ENCODE data around the gene LAMB4.
A peak's percentile ranks its signal among the peaks of the same experiment; 100 is the strongest.

The LAMB4 gene

DNA sequence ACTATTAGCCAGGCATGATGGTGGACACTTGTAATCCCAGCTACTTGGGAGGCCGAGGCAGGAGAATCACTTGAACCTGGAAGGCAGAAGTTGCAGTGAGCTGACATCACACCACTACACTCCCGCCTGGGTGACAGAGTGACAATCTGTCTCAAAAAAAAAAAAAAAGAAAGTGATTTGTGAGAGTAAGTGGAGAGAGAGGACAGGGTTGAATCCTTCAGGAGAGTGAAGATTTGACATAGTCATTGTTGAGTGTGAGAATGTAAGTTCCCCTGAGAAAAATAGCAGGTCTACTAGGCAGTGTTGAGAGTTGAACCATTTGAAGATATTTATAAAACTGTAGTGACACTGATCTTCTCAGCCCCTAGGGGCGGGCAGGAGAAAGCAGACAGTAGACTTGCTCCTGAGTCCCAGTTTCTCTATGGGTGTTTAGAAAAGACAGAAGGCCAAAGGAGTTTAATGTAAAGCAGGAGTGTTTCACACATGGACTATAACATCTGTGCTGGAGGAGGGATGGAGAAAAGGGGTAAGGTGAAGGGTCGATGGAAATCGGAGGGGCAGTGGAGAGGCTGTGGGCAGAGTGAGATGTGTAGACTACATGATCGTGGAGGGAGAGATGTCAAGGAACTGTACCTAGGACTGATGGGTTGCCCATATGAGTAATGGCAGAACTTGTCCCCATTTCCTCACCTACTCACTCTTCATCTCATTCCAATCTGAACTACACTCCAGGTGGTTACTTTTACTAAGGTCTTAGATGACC lies 13.7 kb upstream of the LAMB4 start:
- no peak for DNase-seq (ENCODE audit: low read depth, low spot score)

DNA sequence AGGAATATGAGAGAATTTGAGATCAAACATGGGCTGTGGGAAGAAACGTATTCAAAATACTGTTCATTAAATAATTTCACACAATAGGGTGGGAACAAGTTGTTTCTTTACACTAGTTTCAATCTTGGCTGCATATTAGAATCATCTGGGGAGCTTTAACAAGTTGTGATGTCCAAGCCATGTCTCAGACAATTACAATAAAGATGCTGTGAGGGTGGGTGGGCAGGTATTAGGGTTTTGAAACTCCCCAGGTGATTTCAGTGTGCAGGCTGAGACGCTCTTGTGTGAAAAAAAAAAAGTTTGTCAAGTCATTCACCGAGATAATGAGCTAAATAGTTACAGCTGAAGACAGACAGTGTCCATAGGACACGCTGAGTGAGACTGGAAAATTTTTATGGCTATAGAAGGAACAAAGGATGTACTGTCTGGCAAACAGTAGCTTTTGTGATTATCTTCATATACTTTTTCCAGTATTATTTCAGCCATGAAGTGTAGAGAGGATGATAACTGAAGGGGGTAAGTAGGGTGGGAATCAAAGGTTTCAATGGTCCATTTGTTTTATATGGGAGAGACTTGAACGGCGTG lies 12.6 kb upstream of the LAMB4 start:
- no peak for DNase-seq (ENCODE audit: low read depth, low spot score)

DNA sequence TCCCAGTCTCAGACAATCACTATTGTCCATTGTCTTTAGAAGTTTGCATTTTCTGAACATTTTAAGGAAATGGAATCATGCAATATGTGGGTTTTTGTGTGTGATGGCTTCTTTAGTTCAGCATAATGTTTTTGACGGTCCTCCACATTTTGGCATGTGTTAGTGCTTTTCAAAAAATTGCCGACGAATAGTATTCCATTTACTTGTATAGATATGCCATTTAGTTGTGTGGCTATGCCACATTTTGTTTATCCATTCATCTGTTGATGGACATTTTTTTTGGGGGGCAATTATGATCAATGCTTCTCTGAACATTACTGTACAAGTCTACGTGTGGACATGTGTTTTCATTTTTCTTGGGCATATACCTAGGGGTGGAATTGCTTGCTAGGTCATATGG lies 12.0 kb upstream of the LAMB4 start:
- no peak for DNase-seq (ENCODE audit: low read depth, low spot score)

DNA sequence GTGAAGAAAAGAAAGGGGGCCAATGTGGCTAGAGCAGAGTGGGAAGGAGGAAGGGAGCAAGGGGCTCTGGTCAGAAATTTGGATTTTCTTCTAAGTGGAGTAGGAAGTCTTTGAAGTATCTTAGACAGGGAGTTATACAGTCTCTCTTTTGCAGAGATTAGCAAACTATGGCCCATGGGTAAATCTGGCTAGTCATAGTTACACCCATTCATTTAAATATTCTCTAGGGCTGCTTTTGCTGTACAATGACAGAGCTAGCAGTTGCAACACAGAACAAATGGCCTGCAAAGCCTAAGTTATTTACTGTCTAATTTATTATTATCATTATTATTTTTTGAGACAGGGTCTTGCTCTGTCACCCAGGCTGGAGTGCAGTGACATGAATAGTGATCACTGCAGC lies 10.5 kb upstream of the LAMB4 start:
- no peak for DNase-seq (ENCODE audit: low read depth, low spot score)

DNA sequence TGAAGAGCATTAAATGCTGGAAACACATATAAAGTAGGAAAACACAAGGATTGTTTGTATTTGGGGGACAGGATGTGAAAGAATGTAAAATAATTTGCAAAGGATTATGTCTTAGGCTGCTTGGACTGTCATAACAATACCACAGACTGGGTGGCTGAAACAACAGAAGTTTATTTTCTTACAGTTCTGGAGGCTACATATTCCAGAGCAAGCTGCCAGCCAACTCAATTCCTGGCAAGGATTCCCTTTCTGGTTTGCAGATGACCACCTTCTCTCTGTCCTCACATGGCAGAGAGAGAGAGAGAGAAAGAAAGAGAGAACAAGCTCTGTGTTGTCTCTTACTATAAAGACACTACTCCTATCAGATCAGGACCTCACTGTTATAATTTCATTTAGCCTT lies 8.8 kb upstream of the LAMB4 start:
- peak; percentile 20 for DNase-seq (ENCODE audit: low read depth, low spot score)

DNA sequence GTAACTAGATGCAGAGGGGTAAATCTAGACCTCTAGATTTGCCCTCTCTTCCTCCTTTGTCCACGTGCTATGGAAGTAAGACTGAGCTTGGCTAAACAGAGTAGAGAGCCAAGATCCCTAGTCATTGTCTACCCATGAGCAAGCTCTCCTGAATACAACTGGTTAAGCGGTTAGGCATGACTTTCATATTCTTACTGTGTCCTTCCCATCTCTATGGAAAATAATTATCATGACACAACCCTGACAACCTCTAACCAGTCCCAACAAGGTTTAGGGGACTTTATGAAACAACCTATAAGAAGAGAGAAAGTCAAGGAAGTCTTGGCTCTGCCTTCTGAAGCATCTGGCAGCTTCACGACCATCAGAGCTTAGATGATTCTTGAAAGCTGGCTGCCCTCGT lies 7.8 kb upstream of the LAMB4 start:
- no peak for DNase-seq (ENCODE audit: low read depth, low spot score)

DNA sequence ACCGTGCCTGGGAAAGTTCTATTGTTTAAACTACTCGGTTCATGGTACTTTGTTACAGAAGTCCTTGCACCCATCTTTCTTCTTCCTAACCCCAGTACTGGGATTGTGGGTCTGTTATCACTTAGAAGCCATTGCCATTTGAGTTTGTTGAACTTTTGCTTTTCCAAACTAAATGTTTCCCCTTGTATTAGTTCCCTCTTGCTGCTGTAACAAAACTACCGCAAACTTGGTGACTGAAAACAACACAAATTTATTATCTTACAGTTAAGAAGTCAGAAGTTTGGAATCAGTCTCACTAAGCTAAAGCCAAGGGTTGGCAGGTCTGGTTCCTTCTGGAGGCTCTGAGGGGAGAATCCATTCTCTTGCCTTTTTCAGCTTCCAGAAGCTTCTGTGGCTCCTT lies 6.9 kb upstream of the LAMB4 start:
- no peak for DNase-seq (ENCODE audit: low read depth, low spot score)

DNA sequence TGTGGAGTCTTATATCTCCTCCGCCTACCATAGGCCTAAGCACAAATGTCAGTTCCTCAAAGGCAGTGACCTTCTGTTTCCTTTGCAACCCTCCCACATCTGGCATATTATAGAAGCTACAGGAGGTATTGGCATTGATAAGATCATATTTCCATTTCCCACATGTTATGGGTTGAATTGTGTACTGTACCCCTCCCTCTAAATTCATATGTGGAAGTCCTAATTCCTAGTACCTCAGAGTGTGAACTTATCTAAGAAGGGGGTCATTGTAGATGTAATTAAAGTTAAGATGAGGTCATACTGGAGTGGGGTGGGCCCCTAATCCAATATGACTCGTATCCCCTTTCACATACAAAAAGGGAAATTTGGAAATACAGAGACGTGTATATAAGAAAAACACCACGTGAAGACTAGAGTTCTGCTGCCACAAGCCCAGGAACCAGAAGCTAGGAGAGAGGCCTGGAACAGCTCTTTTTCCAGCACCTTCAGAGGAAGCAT lies 6.1 kb upstream of the LAMB4 start:
- DNase-seq (ENCODE audit: low read depth, low spot score), result no peak

DNA sequence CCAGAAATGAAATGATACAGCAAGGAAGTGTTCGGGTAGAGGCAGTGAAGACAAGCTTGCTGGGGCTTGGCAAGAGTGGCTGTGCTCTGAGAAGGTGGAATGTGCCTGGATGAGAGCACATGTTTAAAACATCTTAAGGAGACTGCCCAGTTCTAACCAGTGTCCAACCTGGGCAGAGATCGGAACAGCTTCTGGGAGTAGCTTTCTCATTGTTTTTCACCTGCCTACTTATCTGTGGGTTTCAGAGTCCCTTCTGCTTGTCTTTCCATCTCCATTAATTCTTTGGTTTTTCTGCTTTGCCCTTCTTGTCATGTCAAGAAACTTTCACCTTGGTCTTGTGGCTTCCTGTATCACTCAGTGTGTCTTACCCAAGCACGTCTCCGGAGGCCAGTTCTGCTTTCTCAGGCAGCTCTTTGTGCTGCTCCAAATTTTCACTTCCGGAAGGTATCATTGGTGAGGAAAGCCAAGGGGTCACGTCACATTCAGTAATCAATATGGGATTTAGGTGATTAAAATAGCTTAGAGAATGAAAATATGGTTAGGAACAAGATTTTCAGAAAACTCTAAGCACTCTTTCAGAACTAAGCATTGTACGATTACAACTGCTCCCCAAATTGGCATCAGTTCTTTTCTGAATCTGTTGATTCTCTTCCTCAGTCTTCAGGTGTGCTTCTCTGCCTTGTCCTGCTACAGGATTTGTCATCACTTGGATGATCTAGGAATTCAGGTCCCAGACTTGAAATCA lies 5.5 kb upstream of the LAMB4 start:
- no peak for DNase-seq (ENCODE audit: low read depth, low spot score)

DNA sequence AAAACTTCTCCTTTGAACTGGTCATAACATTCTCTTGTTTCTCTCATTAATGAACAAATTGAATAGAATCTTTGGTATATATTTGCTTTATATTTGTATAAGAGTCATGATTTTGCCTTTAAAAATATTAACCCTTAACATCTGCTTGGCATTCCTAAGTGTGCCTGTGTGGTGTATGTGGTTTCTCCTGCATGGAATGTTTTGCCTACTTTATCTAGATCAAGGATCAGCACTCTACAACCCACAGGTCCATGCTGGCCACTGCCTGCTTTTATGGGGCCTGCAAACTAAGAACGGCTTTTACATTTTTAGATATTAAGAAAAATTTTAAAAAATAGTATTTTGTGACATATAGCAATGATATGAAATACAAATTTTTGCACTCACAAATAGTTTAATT lies 4.3 kb upstream of the LAMB4 start:
- no peak for DNase-seq (ENCODE audit: low read depth, low spot score)

DNA sequence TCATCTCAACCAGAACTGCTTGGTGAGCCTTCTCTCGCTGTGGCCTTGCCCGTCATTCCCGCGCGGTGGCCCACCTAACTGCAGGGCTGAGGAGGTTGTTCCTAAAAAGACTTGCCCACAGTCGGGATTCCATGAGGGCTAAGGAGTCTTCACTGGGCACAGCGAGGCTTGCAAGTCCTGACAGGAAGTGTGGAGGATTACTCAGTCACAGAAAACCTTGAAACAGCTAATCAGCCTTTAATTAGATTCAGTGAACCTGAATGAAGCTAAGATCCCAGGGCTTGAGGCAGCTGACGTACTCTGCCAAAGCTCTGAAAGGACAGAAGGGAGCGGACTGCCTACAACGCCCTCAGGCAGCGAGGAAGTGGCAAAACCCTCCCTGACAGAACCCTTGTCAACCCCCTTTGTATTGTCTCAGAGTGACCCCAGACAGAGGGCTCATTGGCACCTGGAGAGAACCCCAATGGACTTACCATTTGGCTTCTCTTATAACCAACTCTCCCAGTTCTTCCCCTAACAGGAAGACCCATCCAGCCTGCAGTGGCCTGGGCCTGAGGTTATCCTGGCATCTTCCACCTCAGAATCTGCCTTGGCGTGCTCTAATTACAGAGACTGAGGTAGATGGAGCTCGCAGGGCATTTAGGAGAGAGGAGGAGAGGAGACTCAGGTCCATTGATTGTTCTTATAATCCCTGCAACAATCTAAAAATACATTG lies 2.5 kb upstream of the LAMB4 start:
- DNase-seq (ENCODE audit: low read depth, low spot score), result no peak

DNA sequence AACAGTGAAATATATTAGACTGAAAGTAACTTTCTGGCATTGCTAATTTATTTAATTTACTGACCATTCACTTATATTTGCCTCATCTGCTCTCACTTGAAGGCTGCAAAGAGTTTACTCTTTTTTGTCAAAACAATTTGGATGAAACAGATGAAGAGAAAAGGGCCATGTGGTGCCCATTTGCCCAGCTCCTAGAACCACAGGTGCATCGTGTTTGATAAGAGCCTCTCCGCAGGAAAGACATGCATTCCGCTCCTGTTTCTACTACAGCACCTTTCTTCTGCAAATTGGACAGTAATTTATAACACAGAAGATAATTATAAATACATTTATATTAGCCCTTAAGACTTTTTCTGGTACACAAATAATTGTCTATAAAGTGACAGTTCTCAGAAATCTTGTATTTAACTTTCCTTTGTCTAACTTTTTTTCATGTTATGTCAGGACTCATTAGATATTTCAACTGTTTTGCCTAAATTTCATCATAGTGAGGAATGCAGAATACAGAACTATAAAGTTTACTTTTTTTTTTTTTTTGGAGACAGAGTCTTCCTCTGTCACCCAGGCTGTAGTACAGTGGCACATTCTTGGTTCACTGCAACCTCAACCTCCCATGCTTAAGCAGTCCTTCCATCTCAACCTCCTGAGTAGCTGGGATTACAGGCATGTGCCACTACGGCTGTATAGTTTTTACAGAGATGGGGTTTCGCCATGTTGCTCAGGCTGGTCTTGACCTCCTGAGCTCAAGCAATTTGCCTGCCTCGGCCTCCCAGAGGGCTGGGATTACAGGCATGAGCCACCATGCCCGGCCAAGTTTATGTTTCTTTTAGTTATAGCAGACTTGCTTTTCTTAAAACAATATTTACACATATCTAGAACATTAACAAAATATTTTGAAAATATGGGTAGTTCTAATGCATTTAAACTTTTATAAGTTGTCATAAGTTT lies 869 bp downstream of the LAMB4 start:
- peak; percentile 37 for DNase-seq (ENCODE audit: low read depth, low spot score)

DNA sequence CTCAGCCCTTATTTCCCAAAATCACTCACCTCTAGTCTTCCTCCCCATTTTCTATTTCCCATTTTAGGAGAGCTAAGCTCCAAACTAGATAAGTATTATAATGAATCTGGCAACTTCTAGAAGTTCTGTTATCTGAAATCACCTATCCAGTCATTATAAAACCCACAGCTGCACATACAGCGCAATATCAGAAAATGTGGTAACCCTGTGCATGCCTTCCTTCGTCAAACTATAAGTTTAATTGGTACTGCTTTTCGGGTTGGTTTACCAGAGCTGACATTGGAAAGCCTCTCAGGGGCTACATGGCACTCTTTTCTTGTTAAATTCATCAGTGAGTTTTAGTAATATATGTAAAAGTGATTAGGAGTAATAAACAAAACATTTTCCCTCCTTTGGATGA lies 1.6 kb downstream of the LAMB4 start:
- DNase-seq (ENCODE audit: low read depth, low spot score), result no peak

DNA sequence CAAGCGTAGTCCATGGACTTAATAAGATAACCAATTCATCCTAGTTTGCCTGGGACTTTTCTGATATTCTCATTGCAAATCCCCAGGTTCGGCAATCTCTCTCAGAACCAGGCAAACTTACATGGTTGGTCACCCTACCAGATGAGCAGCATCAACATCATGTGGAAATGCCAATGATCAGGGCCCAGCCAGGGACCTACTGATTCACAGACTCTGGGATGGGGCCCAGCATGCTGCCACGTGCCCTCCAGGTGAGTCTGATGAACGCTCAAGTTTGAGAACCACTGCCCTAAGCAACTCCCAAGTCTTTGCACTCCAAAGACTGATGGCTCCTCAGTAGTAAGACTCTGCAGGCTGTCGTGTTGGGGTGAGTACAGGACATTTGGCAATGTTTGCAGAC lies 2.7 kb downstream of the LAMB4 start:
- DNase-seq (ENCODE audit: low read depth, low spot score), result no peak

DNA sequence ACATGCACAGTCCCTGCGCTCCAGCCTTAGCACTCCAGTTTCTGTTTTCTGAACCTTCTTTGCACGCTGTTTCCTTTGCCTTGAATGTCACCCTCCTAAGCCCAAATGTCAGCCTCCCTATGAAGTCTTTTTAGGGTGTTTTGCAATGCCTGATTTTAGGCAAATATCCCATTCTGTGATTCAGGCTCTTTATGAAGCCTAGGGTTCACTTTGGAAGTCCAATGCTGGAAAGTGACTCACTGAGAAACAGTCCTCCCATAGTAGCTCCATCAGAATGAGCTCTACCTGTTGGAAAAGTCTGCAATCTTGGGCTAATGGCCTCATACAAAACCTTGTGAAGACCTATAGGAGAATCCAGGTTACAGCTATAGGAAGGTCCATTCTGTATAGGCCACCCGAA lies 5.3 kb downstream of the LAMB4 start:
- DNase-seq (ENCODE audit: low read depth, low spot score), result no peak

DNA sequence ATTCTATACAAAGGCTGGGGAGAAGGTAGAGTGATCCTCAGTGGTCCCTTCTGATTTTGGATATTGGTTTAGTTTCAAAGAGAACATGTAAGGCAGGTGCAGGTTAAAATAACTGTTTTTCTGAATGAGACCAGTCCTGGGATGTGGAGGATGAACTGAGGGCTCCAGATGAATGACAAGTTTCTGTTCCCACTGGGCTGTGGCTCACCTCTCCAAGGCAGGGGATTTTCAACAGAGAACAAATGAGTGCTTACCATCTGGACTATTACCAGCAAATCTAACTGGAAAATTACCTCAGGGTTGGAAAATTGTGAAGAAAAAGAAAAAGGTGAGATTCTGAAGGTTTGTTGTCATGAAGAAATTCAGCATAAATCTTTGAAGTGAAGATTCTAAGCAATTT lies 8.0 kb downstream of the LAMB4 start:
- DNase-seq (ENCODE audit: low read depth, low spot score), result no peak

DNA sequence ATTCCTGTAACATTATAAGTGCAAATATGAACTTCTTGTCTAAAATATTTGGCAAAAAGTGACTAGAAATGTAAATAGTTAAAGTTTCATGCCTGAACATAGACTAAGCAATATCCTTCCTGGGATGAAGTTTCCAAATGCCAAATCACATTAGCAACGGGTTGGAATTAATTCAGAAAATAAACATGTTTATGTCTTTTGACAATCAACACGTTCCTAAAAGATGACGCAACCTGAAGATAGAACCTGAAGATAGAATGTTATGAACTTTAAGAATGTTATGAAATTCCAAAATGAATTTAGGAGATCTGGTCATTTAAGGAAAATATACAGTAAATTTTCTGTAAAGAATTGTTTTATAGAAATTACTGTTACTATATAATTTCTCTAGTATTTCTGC lies 9.2 kb downstream of the LAMB4 start:
- no peak for DNase-seq (ENCODE audit: low read depth, low spot score)

DNA sequence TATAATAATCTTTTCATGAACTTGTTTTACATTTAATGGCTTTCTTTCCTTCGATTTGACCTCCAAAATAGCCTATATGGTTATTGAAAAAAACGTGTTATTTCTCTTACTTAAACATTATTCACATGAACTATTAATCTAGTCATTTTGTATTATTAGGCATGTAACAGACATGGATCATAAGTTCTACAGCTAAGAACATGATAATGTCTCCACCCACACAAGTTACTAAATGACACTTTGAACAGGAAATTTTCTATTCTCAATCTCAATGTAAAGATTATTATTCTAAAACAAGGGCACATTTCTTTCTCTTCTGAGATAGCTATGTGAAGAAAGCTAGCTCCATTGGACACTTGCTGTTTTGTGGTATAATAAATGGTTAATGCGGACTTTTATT lies 10.0 kb downstream of the LAMB4 start:
- no peak for DNase-seq (ENCODE audit: low read depth, low spot score)

DNA sequence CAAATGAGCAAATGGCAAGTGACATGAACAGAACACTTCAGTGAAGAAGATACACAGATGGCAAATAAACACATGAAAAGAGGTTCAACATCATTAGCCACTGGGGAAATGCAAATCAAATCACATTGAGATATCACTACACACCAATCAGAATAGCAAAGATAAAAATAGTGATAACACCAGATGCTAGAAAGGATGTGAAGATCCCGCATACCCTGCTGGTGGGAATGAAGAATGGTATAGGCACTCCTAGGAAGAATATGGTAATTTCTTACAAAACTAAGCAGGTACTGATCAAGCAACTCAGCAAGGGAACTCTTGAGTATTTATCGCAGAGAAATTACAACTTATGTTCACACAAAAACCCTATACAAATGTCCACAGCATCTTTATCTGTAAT lies 11.2 kb downstream of the LAMB4 start:
- no peak for DNase-seq (ENCODE audit: low read depth, low spot score)

DNA sequence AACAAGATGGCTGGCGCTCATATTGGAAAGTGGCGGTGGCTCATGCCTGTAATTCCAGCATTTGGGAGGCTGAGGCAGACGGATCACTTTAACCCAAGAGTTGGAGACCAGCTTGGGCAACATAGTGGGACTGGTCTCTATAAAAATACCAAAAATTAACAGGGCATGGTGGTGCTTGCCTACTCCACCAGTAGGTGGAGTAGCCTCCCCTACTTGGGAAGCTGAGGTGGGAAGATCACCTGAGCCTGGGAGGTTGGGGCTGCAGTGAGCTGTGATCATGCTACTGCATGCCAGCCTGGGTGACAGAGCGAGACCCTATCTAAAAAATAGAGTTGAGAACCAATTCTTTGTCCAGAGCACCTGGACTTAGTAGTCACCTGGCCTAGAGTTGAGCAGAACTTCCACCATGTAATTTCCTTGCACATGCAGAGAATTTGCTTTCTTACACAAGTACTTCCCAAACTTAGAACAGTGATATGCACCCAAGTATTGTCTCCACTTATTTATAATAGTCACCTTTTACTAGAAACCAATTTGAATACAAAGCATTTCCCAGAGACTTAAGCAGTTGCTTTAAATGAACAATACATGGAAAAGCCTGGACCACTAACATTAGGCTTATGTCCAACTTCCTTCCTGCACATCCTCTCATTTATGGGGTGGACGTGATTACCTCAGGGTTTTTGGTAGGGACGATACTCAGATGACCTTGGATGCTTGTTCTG lies 15.9 kb downstream of the LAMB4 start:
- DNase-seq (ENCODE audit: low read depth, low spot score), result no peak
